LNCaP clone FGC (cell line): ENCODE results near the gene CEP76.

ENCODE experiments used
- DNase-seq: peaks from one replicate; pipeline ENCODE4 v3.0.0-alpha.2; 2011; ENCODE audit warnings: low read depth
- H3K4me3 ChIP-seq: 2 replicates; pipeline ENCODE4 v1.5.1; 2011; ENCODE audit warnings: mild to moderate bottlenecking, low read depth, low read length, control low read depth
- TF ChIP-seq, protein P1 (sequence below): IDR thresholded peaks from 2 replicates; pipeline ENCODE4 v1.5.1; 2012; ENCODE audit warnings: mild to moderate bottlenecking; ENCODE audit not compliant: control insufficient read depth, insufficient read depth; ENCODE audit errors: extremely low read depth

The CEP76 gene

DNA sequence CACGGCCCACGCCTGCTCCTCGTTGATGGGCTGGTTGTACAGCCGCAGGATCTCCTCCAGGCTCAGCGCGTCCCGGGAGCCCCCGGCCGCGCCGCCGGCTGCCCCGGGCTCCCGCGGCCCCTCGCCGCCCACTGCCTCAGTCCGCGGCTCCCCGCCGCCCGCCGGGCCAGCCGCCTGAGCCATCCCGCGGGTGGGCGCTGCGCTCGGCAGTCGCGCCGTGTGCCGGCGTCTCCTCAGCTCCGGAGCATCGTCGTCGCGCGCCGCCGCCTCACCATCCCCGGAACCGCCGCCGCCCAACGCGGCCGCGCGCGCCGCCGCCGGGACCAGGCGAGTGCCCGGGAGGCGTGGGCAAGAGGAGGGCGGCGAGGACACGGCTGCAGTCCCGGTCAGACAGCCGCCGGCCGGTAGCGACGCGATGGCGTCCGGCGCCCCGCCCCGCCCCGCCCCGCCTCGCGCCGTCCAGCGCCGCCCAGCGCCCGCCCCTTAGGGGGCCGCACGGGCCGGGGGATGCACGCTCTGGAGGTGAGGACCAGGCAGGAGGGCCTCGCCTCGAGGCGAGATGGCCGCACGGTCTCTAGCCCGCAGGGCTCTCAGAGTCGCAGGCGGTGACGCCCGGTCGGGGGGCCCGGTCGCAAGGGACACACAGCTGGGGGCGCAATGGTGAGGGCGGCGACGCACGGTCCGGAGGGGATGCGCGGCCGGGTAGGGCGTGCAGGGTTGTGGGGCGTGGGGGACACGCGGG is 44.7 kb downstream of the CEP76 start, which contains the start of gene SPIRE1:
Gene SPIRE1 (minus strand): TSS at position 424 of the 742 bp plus-strand sequence. CDS start 241 bp downstream, at position 183.
- TF ChIP-seq, protein P1, sequence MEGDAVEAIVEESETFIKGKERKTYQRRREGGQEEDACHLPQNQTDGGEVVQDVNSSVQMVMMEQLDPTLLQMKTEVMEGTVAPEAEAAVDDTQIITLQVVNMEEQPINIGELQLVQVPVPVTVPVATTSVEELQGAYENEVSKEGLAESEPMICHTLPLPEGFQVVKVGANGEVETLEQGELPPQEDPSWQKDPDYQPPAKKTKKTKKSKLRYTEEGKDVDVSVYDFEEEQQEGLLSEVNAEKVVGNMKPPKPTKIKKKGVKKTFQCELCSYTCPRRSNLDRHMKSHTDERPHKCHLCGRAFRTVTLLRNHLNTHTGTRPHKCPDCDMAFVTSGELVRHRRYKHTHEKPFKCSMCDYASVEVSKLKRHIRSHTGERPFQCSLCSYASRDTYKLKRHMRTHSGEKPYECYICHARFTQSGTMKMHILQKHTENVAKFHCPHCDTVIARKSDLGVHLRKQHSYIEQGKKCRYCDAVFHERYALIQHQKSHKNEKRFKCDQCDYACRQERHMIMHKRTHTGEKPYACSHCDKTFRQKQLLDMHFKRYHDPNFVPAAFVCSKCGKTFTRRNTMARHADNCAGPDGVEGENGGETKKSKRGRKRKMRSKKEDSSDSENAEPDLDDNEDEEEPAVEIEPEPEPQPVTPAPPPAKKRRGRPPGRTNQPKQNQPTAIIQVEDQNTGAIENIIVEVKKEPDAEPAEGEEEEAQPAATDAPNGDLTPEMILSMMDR: no peak
- DNase-seq: no peak
- H3K4me3 ChIP-seq: peak within 1 kb of the TSS; percentile 71

DNA sequence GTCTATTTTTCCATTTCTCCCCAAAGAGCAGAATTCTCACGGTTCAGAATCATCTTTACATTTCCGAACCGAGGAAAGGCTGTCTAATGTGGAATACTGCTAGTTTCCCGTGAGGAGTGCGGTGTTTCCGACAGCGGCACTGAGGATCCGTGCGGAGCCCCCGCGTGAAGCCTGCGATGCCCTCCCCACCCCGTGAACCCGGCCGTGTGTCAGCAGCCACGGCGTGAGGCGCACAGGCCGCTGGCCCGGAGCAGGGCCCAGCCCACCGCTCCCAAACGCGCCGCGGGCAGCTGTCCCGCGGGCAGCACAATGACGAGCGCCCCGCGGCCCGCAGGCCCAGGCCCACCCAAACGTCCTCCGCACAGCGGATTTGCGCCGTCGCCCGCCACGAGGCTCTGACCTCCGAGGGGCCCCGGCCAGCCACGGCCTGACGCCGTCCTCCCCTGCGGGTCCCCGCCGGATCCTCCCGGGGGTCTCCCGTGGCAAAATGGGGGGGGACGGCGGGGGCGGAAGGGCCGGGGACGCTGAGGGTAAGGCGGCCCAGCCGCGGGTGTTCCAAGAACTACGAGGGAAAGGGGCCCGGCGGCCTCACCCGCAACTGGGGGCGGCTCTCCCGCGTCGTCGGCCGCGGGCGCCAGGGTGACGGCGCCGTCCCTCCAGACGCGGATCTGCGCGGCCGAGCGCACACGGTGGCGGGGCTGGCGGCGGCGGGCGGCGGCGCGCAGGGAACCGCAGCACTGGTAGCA is 45.4 kb downstream of the CEP76 start:
- H3K4me3 ChIP-seq: peak overlapping the region; percentile 71
- DNase-seq: no peak
- TF ChIP-seq, protein P1: no peak

DNA sequence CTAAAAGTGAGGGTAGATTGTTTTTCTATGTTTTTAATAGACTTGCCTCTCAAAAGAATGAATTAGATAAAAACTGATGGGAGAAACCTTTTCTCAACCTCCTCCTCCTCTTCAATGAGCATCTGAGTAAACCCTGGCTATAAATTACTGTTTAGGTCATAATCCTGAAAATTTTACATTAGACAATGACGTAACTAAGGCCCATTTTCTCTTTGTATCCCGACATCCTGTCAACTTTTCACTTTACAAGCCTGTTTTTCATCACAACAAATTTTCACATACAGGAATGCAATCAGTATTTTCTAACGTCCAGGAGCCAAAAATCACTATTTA is 46.0 kb downstream of the CEP76 start:
- TF ChIP-seq, protein P1: no peak
- no peak for DNase-seq
- H3K4me3 ChIP-seq: peak overlapping the region; percentile 71

DNA sequence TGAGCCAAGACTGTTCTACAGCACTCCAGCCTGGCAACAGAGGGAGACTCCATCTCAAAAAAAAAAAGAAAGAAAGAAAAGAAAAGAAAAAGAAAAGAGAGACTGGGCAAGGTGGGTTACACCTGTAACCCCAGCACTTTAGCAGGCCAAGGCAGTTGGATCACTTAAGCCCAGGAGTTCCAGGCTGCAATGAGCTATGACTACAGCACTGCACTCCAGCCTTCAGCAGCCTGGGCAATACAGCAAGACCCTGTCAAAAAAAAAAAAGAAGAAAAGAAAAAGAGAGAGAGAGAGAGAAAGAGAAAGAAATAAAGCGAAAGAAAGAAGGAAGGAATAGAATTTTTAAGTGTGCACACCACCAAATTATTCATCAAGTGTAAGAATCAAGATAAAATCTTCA is 47.6 kb downstream of the CEP76 start:
- no peak for DNase-seq
- TF ChIP-seq, protein P1: no peak
- no peak overlapping the region for H3K4me3 ChIP-seq

DNA sequence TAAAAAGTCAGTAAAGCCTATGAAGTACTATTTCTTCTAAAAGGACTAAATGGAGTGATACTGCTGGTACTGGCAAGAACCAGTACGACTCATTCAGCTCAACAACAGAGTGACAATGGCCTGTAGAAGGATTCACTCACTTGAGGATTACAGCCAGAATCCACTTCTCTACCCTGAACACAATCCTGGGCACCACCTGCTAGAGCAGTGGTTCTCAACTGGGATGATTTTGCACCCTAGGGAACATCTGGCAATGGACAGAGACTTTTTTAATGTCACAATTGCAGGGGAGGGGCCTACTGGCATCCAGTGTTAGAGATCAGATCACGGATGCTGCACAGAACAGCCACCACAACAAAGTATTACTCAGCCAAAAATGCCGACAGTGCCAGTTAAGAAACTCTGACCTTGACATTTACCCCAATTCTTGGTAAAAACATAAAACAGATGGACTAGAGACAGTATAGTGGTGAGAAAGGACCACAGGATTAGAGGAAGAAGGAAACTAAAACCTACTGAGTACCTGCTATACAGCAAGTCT is 49.6 kb downstream of the CEP76 start:
- TF ChIP-seq, protein P1: no peak
- no peak for DNase-seq
- H3K4me3 ChIP-seq: no peak overlapping the region

DNA sequence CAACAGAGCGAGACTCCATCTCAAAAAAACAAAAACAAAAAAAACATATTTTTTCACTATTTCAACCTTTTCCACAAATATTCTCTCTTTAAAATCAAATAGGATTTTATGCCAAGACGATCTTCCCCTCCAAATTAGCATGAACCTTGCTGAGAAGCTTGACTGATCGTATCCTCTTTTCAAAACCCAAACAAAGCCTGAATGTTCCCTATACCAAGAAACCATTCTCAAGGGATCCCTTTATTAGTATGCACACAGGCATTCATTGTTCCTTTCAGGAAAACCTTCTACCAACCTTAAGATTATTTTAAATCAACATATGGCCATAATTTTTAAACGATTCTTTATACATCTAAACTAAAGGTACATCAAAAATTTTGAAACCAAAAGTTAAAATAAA is 50.9 kb downstream of the CEP76 start:
- DNase-seq: no peak
- H3K4me3 ChIP-seq: no peak overlapping the region

More for the DNA sequence above, 50.9 kb downstream of the CEP76 start:
- TF ChIP-seq, protein P1: no peak
